GM21515 (cell line): ENCODE measurements around the gene PNPLA2.
A peak's percentile ranks its signal among the peaks of the same experiment; 100 is the strongest.

Experiments
- ATAC-seq: cut with Tn5 transposase; IDR thresholded peaks from one replicate; pipeline ENCODE4 v1.9.1; 2021; ENCODE audit not compliant: unreplicated experiment

Gene PNPLA2

GRCh38 chr11:815675-816432 lies 2.9 kb upstream of the PNPLA2 start:
- ATAC-seq = no peak

- no peak for ATAC-seq
Measured at GRCh38 chr11:816433-816779, 2.3 kb upstream of the PNPLA2 start.

GRCh38 chr11:819129-819931 lies 616 bp downstream of the PNPLA2 start:
- ATAC-seq = peak; percentile 56

GRCh38 chr11:819943-820649 lies 1.4 kb downstream of the PNPLA2 start:
- peak; percentile 49 for ATAC-seq

- ATAC-seq = no peak
Measured at GRCh38 chr11:820655-821511, 2.2 kb downstream of the PNPLA2 start.

GRCh38 chr11:821512-822371 lies 3.0 kb downstream of the PNPLA2 start:
- no peak for ATAC-seq

GRCh38 chr11:823441-824291 lies 5.0 kb downstream of the PNPLA2 start:
- ATAC-seq = no peak

- ATAC-seq = no peak
Measured at GRCh38 chr11:824292-824880, 5.7 kb downstream of the PNPLA2 start.

- no peak for ATAC-seq
Measured at GRCh38 chr11:824942-825341, 6.2 kb downstream of the PNPLA2 start.

GRCh38 chr11:825366-826226 lies 6.9 kb downstream of the PNPLA2 start:
- ATAC-seq = no peak

GRCh38 chr11:826227-826621 lies 7.5 kb downstream of the PNPLA2 start:
- ATAC-seq = no peak

- ATAC-seq = no peak
Measured at GRCh38 chr11:826836-827145, 8.1 kb downstream of the PNPLA2 start.

GRCh38 chr11:827146-827896 lies 8.6 kb downstream of the PNPLA2 start:
- no peak for ATAC-seq

- ATAC-seq = no peak
Measured at GRCh38 chr11:827897-828192, 9.1 kb downstream of the PNPLA2 start, which contains the start of gene CRACR2B. Gene CRACR2B, plus strand, starts transcription at chr11:827919. Its CDS starts 689 bp downstream, at chr11:828608.

- no peak for ATAC-seq
Measured at GRCh38 chr11:828506-829175, 9.9 kb downstream of the PNPLA2 start.

GRCh38 chr11:829176-829846 lies 10.6 kb downstream of the PNPLA2 start:
- no peak for ATAC-seq
